Heart left ventricle (tissue), 16 donors: ENCODE measurements around the gene DIO3. TPM values are rescaled to one million over a fixed set of nuclear protein-coding genes. Genes with fewer than 3 reads are reported as not detected.

Source experiments
- ATAC-seq, 4 donors: fragments of 200-7000 bp; cut with Tn5 transposase; one replicate each; pipeline ENCODE4 v1.9.1; 2020 to 2022; ENCODE audit warnings: moderate library complexity in 4 of 4, mild to moderate bottlenecking in 3 of 4, moderate number of reproducible peaks in 1 of 4
- DNase-seq, 5 donors: peaks; one replicate each; pipeline ENCODE4 v3.0.0-alpha.2; 2020
- H3K27ac ChIP-seq, 12 donors: fragments of 200-600 bp; sonication (generic) in 4 of 12; one replicate each; pipeline versions ENCODE4 v1.5.0 to v1.8.0; 2016 to 2022; ENCODE audit warnings: mild to moderate bottlenecking in 2 of 12
- H3K27me3 ChIP-seq, 9 donors: fragments of 200-600 bp; sonication (generic) in 2 of 9; one replicate each; pipeline versions ENCODE4 v1.5.1 to v1.8.0; 2016 to 2022; ENCODE audit warnings: mild to moderate bottlenecking in 3 of 9
- H3K36me3 ChIP-seq, 9 donors: fragments of 200-600 bp; sonication (generic) in 2 of 9; one replicate each; pipeline versions ENCODE4 v1.5.0 to v1.8.0; 2018 to 2022; ENCODE audit warnings: mild to moderate bottlenecking in 2 of 9
- H3K4me1 ChIP-seq, 12 donors: fragments of 200-600 bp; sonication (generic) in 4 of 12; one replicate each; pipeline versions ENCODE4 v1.5.0 to v1.8.0; 2016 to 2022; ENCODE audit warnings: mild to moderate bottlenecking in 3 of 12
- H3K4me3 ChIP-seq, 12 donors: fragments of 200-600 bp; sonication (generic) in 4 of 12; one replicate each; pipeline versions ENCODE4 v1.5.0 to v1.8.0; 2017 to 2022; ENCODE audit warnings: mild to moderate bottlenecking in 9 of 12, moderate library complexity in 4 of 12
- H3K9me3 ChIP-seq, 12 donors: fragments of 200-600 bp; sonication (generic) in 4 of 12; one replicate each; pipeline versions ENCODE4 v1.5.0 to v1.8.0; 2016 to 2022; ENCODE audit warnings: mild to moderate bottlenecking in 1 of 12
- CTCF ChIP-seq, 12 donors: fragments of 200-600 bp; sonication (generic) in 4 of 12; IDR thresholded peaks; one replicate each; pipeline versions ENCODE4 v1.5.0 to v1.8.0; 2018 to 2022; ENCODE audit warnings: antibody characterized with exemption in 12 of 12, mild to moderate bottlenecking in 5 of 12
- POLR2A ChIP-seq, 2 donors: fragments of 450-650 bp; IDR thresholded peaks; one replicate each; pipeline ENCODE4 v1.6.1; 2017; ENCODE audit warnings: antibody characterized with exemption in 2 of 2, mild to moderate bottlenecking in 2 of 2, moderate library complexity in 2 of 2
- WGBS, 4 donors: extraction: QIAGEN DNeasy Blood & Tissue Kit in 2 of 4; methylation state at CpG; one replicate each; pipeline versions ENCODE4 v1.1.5 to v1.1.7; 2013 to 2018; 5-methylcytosine and 5-hydroxymethylcytosine counted together
- intact Hi-C, 10 donors: fragments of 100-400 bp; cut with DNase I; formaldehyde crosslinking; loops; one replicate each; pipeline versions ENCODE4 v1.11.1 to v1.14.2; 2022
- polyA plus RNA-seq, 2 donors: library from polyadenylated mRNA; stranded (reverse); fragments of 200-250 nt; gene quantifications; one replicate each; pipeline ENCODE4 v1.2.3, GENCODE V29; 2013
- total RNA-seq, 9 donors: library from RNA; depleted of rRNA in 2 of 9; stranded (reverse); fragments of >200 nt in 2 of 9; fragmentation: NEBNext Ultra II Directional in 3 of 9; extraction: Animal tissue kit (Norgen Biotek cat#: 25700) in 3 of 9; gene quantifications; one replicate each; pipeline versions ENCODE4 v1.1.0 to v1.2.4, GENCODE V29; 2016 to 2023
- donor health status: ischemic (EF 13 %, LVEDD 7.1; RV severe dilation, severe dysfunction).
- donor health status: healthy with polysubstance abuse.
- donor health status: DM: no; HTN: yes; CAD: no.
- donor health status: DM: no; HTN: no; CAD: no.
- donor health status: ischemic (EF 25% LVEDD 6.9; RV normal size, moderate dysfunction).
- donor health status: ischemic (EF 25% LVEDD 5.7; RV mildly dilated, moderate dysfunction).
- donor health status: healthy.
- donor health status: DM: yes; HTN: yes; CAD: no.
- donor health status: ischemic (EF 35%, LVEDD 5.7; RV mildly dilated, moderate dysfunction).
- donor health status: nonischemic (EF 11% LVEDD 7.7; RV severe dilation, severe dysfunction).
- donor health status: DM: yes; HTN: yes; CAD: no.
- donor health status: PGD.
- donor health status: ischemic (EF 29% LVEDD 5.4; RV normal size, mild dysfunction).
- donor health status: nonischemic (EF 23%, LVEDD 6.1; RV moderate dilation, normal function).

DIO3 gene
- total and polyA plus RNA-seq, 11 donors, result 0.12 to 0.48 (median 0.24) TPM; not detected in 6

GRCh38 chr14:101543814-101544213, 17.5 kb upstream of the DIO3 start:
- Histone ChIP-seq H3K27ac (no peak overlapping the region), H3K27me3 (peaks cover 0 to 8% (median 0%) of the 10 kb centered on the region in 9 donors), H3K9me3 (peaks cover 0 to 10% (median 0%) of the 10 kb centered on the region in 12 donors), H3K36me3 (no peaks in the 10 kb centered on the region), H3K4me1 (no peaks in the 10 kb centered on the region), H3K4me3 (no peak overlapping the region)
- no peak for DNase-seq
- WGBS, 4 donors, result 94% methylated on average over 16 of the region's 16 CpGs
- ATAC-seq, result no peak
- intact Hi-C loops, result no loop called here
- TF ChIP-seq CTCF (IDR thresholded peaks at IDR 0.05) (no peak), POLR2A (IDR thresholded peaks at IDR 0.05) (no peak)

- H3K4me1 ChIP-seq, result no peaks in the 10 kb centered on the region
- H3K27me3 ChIP-seq, result peaks cover 0 to 8% (median 0%) of the 10 kb centered on the region in 9 donors
- peaks cover 0 to 10% (median 0%) of the 10 kb centered on the region in 12 donors for H3K9me3 ChIP-seq
- WGBS, 4 donors, result 64 to 77% (median 71%) methylated on average over 9 of the region's 9 CpGs
- no peak overlapping the region for H3K27ac ChIP-seq
- intact Hi-C loops, result no loop called here
- no peaks in the 10 kb centered on the region for H3K36me3 ChIP-seq
- TF ChIP-seq CTCF (IDR thresholded peaks at IDR 0.05), result no peak
- no peak for ATAC-seq
- no peak for DNase-seq
- H3K4me3 ChIP-seq, result no peak overlapping the region
Observed at GRCh38 chr14:101544550-101544949, 16.7 kb upstream of the DIO3 start.

GRCh38 chr14:101546706-101547105, 14.6 kb upstream of the DIO3 start:
- Histone ChIP-seq H3K27me3 (peaks cover 0 to 8% (median 0%) of the 10 kb centered on the region in 9 donors), H3K9me3 (peaks cover 0 to 10% (median 0%) of the 10 kb centered on the region in 12 donors), H3K4me3 (no peak overlapping the region), H3K27ac (no peak overlapping the region), H3K36me3 (no peaks in the 10 kb centered on the region), H3K4me1 (no peaks in the 10 kb centered on the region)
- WGBS, 4 donors, result 74 to 84% (median 80%) methylated on average over 11 of the region's 11 CpGs
- no peak for DNase-seq
- intact Hi-C loops, result no loop called here
- no peak for TF ChIP-seq CTCF (IDR thresholded peaks at IDR 0.05)
- no peak for TF ChIP-seq POLR2A (IDR thresholded peaks at IDR 0.05)
- ATAC-seq, result no peak

- Histone ChIP-seq H3K27ac (no peak overlapping the region), H3K4me1 (no peaks in the 10 kb centered on the region), H3K4me3 (no peak overlapping the region), H3K27me3 (peaks cover 0 to 8% (median 0%) of the 10 kb centered on the region in 9 donors), H3K36me3 (no peaks in the 10 kb centered on the region), H3K9me3 (peaks cover 0 to 10% (median 0%) of the 10 kb centered on the region in 12 donors)
- 83 to 89% (median 84%) methylated on average over 8 to 10 of the region's 10 CpGs for WGBS, 4 donors
- intact Hi-C loops, result no loop called here
- DNase-seq (no peak), ATAC-seq (no peak)
- TF ChIP-seq CTCF (IDR thresholded peaks at IDR 0.05), result no peak
- TF ChIP-seq POLR2A (IDR thresholded peaks at IDR 0.05), result no peak
Observed at GRCh38 chr14:101547107-101547738, 14.1 kb upstream of the DIO3 start.
